HFFc6 (cell line): ENCODE measurements around the gene PGM5. TPM values are rescaled to one million over a fixed set of nuclear protein-coding genes. Genes with fewer than 3 reads are reported as not detected.

ENCODE experiments used
- DNase-seq: peaks from one replicate; pipeline ENCODE4 v3.0.0-alpha.2; 2018
- H3K27ac Mint-ChIP-seq: 2 replicates; pipeline ENCODE4 v1.8.0; 2020; ENCODE audit warnings: mild to moderate bottlenecking, mixed read lengths
- H3K27me3 Mint-ChIP-seq: 2 replicates; pipeline ENCODE4 v1.8.0; 2021; ENCODE audit warnings: mild to moderate bottlenecking, moderate library complexity, mixed read lengths; ENCODE audit not compliant: insufficient read depth
- H3K36me3 Mint-ChIP-seq: 2 replicates; pipeline ENCODE4 v1.8.0; 2021; ENCODE audit warnings: low read depth, mixed read lengths
- H3K4me1 Mint-ChIP-seq: 2 replicates; pipeline ENCODE4 v1.8.0; 2020; ENCODE audit warnings: low read depth, mixed read lengths
- H3K4me3 Mint-ChIP-seq: 2 replicates; pipeline ENCODE4 v1.8.0; 2020; ENCODE audit warnings: mild to moderate bottlenecking, moderate library complexity, mixed read lengths
- H3K9me3 Mint-ChIP-seq: 2 replicates; pipeline ENCODE4 v1.8.0; 2020; ENCODE audit warnings: mild to moderate bottlenecking, mixed read lengths
- CTCF ChIP-seq: fragments of 200-600 bp; sonication (generic); IDR thresholded peaks from 2 replicates; pipeline ENCODE4 v1.5.0; 2021; ENCODE audit warnings: antibody characterized with exemption, mild to moderate bottlenecking
- total RNA-seq, 6 experiments: library from RNA; stranded (reverse); fragmentation: NEBNext Ultra II Directional; extraction: Animal tissue kit (Norgen Biotek cat#: 25700); gene quantifications; 2 replicates in 1 of 6; 3 replicates in 5 of 6; pipeline ENCODE4 v1.2.3, GENCODE V29; 2021

PGM5 gene
- total RNA-seq, 6 experiments from 2014 or later = 0.24 to 0.85 (median 0.35) TPM; not detected in 1

GRCh38 chr9:68574150-68574549, 217.7 kb downstream of the PGM5 start:
- no peak for DNase-seq
- no peaks in the 10 kb centered on the region for H3K4me1 Mint-ChIP-seq
- H3K4me3 Mint-ChIP-seq = no peak overlapping the region
- no peaks in the 10 kb centered on the region; the same call in 1 of the 2 replicates for H3K9me3 Mint-ChIP-seq
- peaks cover 4% of the 10 kb centered on the region; the same call in 1 of the 2 replicates for H3K27me3 Mint-ChIP-seq
- TF ChIP-seq CTCF = peak; percentile 61
- H3K36me3 Mint-ChIP-seq = no peaks in the 10 kb centered on the region
- no peak overlapping the region for H3K27ac Mint-ChIP-seq

- Mint-ChIP-seq H3K27me3 (peaks cover 4% of the 10 kb centered on the region), H3K4me3 (no peak overlapping the region)
- TF ChIP-seq CTCF = no peak
Observed at GRCh38 chr9:68575817-68576216, 219.4 kb downstream of the PGM5 start.

GRCh38 chr9:68577774-68578591, 221.6 kb downstream of the PGM5 start:
- no peaks in the 10 kb centered on the region for H3K36me3 Mint-ChIP-seq
- no peaks in the 10 kb centered on the region for H3K4me1 Mint-ChIP-seq
- peaks cover 4% of the 10 kb centered on the region for H3K27me3 Mint-ChIP-seq
- no peak overlapping the region for H3K4me3 Mint-ChIP-seq
- no peak for TF ChIP-seq CTCF
- no peak for DNase-seq
- no peak overlapping the region for H3K27ac Mint-ChIP-seq
- no peaks in the 10 kb centered on the region for H3K9me3 Mint-ChIP-seq

More at GRCh38 chr9:68575817-68576216, 219.4 kb downstream of the PGM5 start:
- Mint-ChIP-seq H3K4me1 (no peaks in the 10 kb centered on the region), H3K27ac (no peak overlapping the region), H3K36me3 (no peaks in the 10 kb centered on the region), H3K9me3 (no peaks in the 10 kb centered on the region)
- DNase-seq = no peak

Other genes with a start within 250 kb of the PGM5 start
- 10 to 100 TPM in 5 of 6 experiments, 1 to 10 TPM in 1; 9.6 to 23.9 (median 15.8) TPM for gene ZNG1C, start 114.6 kb upstream of the PGM5 start, total RNA-seq
- gene FOXD4L3, start 53.7 kb upstream of the PGM5 start, total RNA-seq = not detected
- gene TMEM252, start 184.3 kb downstream of the PGM5 start, total RNA-seq = not detected